Peyer's patch (tissue), 4 donors: ENCODE measurements around the gene IGFBP6.

Experiments
- POLR2A ChIP-seq, 2 donors: fragments of 450-650 bp; IDR thresholded peaks; one replicate each; pipeline ENCODE4 v1.5.1; 2017; ENCODE audit warnings: antibody characterized with exemption in 2 of 2, mild to moderate bottlenecking in 2 of 2, moderate library complexity in 2 of 2
- TF ChIP-seq, protein P1 (sequence below), 6 experiments: fragments of 450-650 bp in 4 of 6; fragments of 200-600 bp in 2 of 6; sonication (generic) in 1 of 6; IDR thresholded peaks; one replicate each; pipeline ENCODE4 v1.5.1; 2017 to 2019; ENCODE audit warnings: antibody characterized with exemption in 6 of 6, mild to moderate bottlenecking in 3 of 6, moderate library complexity in 1 of 6

- TF ChIP-seq, protein P1, sequence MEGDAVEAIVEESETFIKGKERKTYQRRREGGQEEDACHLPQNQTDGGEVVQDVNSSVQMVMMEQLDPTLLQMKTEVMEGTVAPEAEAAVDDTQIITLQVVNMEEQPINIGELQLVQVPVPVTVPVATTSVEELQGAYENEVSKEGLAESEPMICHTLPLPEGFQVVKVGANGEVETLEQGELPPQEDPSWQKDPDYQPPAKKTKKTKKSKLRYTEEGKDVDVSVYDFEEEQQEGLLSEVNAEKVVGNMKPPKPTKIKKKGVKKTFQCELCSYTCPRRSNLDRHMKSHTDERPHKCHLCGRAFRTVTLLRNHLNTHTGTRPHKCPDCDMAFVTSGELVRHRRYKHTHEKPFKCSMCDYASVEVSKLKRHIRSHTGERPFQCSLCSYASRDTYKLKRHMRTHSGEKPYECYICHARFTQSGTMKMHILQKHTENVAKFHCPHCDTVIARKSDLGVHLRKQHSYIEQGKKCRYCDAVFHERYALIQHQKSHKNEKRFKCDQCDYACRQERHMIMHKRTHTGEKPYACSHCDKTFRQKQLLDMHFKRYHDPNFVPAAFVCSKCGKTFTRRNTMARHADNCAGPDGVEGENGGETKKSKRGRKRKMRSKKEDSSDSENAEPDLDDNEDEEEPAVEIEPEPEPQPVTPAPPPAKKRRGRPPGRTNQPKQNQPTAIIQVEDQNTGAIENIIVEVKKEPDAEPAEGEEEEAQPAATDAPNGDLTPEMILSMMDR (IDR thresholded peaks at IDR 0.05), result no peak
- no peak for TF ChIP-seq POLR2A (IDR thresholded peaks at IDR 0.05)
Measured at GRCh38 chr12:53107122-53107521, 9.7 kb downstream of the IGFBP6 start.
